GM21737 (cell line): Measurements from ENCODE around the gene GPC5.

Experiments used
- ATAC-seq: cut with Tn5 transposase; IDR thresholded peaks from one replicate; pipeline ENCODE4 v1.9.1; 2021; ENCODE audit warnings: mild to moderate bottlenecking, moderate library complexity; ENCODE audit not compliant: unreplicated experiment

GPC5 gene

GRCh38 chr13:92769046-92769445 lies 1370.6 kb downstream of the GPC5 start:
- ATAC-seq: no peak

- ATAC-seq: no peak
These were observed 1377.2 kb downstream of the GPC5 start for GRCh38 chr13:92775658-92776057.

DNA sequence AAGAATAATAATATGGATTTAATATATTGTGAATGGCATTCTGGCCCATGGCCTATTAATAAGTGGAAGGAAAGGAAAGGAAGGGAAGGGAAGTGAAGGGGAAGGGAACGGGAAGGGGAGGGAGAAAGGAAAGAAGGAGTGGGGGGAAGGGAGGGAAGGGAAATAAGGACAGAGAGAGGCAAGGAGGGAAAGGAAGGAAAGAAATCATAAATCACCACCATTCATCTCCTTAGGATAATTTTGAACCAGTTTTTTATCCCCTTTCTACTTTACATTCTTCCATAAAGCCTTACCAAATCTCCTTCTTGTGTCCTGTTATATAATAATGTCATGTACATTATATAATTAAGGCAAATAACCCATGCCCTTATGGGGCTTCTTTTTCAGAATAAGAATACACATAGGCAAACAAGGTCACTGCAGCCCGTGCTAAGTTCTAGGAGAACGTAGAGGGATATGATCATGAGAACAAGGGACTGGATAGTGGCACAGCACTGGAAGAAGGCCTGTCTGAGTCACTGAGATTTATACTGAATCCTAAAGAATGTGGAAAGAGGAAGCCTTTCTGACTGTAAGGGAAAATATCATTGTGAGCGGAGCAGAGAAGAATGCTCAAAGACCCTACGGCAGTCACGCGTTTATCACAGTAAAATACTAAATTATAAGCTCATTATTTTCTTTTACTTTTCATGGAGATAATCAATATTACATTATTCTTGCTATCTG lies 1383.7 kb downstream of the GPC5 start:
- ATAC-seq: no peak

DNA sequence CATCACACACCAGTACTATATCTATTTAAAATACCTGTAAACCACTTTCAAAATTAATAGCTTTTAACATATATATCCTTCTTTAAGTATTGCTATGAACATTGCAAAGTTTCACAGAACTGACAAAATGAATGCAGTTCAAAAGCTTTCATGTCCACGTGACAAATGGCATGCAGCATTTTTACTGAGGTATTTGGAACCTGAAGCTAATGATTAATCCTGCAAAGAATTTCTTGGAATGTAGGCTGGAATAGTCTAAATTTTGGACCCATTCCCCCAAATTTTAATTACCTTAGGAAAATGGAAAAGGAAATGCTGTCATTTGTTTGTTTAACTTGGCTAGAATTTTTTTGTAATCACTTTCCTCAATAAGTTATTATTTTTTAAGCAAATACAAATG lies 1404.4 kb downstream of the GPC5 start:
- no peak for ATAC-seq

DNA sequence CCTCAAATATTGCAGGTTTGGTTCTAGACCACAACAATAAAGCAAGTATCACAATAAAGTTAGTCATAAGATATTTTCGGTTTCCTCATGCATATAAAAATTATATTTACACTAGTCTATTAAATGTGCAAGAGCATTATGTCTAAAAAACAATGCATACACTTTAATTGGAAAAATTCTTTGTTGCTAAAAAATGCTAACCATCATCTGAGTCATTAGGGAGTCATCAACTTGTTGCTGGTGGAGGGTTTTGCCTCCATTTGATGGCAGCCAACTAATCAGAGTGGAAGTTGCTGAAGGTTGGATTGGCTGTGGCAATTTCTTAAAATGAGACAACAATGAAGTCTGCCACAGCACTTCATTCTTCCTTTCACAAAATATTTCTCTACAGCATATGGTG lies 1405.9 kb downstream of the GPC5 start:
- no peak for ATAC-seq

DNA sequence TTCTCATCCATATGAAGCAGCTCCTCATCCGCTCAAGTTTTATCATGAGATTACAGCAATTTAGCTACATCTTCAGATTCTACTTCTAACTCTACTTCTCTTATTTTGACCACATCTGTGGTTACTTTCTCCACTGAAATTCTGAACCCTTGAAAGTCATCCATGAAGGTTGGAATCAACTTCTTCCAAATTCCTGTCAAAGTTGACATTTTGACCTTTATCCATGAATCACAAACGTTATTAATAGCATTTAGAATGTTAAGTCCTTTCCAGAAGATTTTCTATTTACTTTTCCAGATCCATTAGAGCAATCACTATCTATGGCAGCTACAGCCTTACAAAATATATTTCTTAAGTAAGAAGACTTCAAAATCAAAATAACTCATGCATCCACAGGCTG lies 1406.5 kb downstream of the GPC5 start:
- no peak for ATAC-seq

GRCh38 chr13:92805766-92806165 lies 1407.3 kb downstream of the GPC5 start:
- no peak for ATAC-seq

- no peak for ATAC-seq
These were observed 1407.8 kb downstream of the GPC5 start for GRCh38 chr13:92806215-92806614.

GRCh38 chr13:92807353-92807752 lies 1408.9 kb downstream of the GPC5 start:
- ATAC-seq: no peak

- no peak for ATAC-seq
These were observed 1409.5 kb downstream of the GPC5 start for GRCh38 chr13:92807966-92808365.

DNA sequence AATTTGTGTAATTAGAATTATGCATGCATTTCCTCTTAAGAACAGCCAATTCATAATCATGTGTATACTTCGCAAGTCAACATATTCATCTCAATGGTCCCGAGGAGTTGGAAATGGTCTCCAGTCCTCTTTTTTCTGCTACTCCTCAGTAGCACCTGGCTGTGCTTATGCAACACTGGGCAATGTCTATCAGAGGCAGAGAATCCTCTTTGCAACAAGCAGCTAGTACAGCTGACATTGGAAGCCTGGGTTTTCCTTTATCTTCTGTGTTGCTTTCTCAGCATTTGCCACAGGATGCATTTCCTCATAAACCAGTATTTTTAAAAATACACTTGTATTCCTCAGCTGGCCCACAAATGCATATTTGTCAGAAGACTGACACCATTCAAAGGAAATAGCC lies 1422.9 kb downstream of the GPC5 start:
- ATAC-seq: no peak

DNA sequence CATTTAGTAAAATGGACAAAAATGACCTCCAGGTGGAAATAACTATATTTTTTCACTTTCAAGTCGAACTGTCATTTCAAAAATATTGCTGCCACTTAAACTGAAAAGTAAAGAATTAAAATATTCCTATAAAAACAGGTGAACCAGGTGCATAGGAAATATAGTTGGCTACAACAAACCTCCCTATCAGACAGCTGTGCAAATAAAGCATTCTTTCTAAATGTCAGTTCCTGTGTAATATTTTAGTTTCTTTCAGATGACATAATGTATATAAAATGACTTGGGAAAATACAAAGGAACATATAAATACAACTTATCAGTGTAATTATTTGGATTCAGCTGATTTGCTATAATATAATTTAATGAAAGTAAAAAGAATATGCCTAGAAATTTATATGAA lies 1424.6 kb downstream of the GPC5 start:
- no peak for ATAC-seq

DNA sequence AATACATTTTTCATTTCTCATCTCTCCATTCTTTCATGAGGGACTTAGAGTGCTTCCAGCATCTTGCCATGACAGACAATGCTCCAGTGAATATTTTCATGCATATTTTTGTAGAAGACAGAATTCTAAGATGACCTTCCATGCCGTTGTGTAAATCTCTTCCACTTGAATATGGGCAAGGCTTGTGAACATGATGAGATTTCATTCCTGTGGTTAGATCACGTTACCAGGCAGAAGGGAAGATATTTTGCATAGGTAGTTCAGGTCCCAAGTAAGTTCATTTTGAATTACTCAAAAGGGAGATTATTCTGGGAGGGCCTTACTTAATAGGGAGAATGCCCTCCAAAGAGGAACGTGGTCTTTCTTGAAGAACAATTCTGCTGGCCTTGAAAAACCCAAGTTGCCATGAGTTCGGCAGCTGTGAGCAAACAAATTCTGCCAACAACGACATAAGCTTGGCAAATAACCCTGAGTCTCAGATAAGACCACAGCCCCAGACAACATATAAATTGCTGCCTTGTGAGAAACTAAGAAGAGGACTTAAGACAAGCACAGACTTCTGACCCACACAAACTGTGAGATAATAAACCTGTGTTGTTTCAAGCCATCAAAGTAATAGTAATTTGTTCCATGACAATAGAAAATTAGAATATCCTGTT lies 1427.6 kb downstream of the GPC5 start:
- ATAC-seq: no peak

DNA sequence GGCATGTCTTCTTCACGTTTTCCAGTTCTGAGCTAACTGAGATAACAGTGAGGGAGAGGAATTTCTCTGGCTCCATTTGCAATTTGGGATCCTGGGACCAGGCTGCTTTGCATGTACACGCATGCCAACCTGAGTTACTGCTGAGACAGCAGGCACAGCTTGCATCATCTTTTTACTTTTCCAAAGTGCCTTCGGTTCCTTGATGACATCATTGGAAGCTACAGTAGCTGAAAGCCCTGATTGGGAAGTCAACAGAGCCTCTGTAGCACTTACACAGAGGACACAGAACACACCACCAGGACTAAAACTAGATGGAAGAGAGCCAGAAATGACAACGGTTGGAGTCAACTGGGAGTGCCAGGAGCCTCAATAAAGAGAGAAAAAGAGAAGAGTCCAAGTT lies 1429.1 kb downstream of the GPC5 start:
- ATAC-seq: no peak

DNA sequence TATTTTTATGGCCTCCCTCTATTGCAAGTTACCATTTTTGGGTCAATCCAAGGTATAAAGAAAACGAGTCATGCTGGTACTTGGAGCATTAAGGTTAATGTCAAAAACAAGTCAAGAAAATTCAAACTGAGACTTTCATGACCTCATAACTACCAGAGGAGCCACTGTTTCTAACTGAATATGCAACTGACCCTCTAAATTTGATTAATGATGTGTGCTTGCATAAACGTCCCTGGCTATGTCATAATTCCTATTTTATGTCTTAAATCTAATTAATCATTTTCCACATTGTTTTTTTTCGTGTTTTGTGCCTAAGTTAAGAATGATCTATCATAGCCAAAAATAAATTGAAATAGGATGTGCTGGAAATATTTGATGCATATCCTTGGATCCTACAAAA lies 1431.5 kb downstream of the GPC5 start:
- ATAC-seq: no peak

GRCh38 chr13:92830821-92831220 lies 1432.4 kb downstream of the GPC5 start:
- no peak for ATAC-seq

DNA sequence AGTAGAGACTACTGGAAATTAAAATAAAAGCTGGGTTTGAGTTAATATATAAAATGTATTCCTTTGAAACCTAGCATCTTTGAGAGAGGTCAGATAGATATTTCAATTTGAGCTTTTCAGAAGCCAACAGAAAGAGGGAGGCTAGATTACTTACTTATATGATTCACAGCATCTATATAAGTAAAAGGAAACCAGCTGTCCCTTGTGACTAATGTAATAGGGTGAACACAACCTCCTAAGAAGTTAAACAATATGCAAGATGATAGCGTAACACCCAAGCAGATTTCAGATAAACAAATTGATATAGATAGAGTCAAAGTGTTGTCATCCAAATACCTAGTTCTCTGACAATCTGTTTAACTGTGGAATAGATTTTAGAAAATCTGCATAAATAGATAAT lies 1434.7 kb downstream of the GPC5 start:
- no peak for ATAC-seq

DNA sequence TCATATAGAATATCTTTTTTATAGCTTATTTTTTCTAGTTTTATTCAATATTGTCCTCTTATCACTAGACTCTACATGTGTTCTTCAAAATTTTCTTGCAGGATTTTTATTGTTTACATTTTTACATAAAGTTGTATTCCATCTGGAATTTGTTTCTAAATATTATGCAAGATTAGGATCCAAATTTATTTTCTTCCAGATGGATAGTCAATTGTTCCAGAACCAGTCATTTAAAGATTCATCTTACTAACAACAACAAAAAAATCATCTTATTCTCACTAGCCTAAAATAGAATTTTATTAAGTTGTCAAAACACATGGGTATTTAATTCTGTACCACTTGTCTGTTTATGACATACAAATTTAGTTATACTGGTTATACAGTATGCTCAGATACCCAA lies 1437.8 kb downstream of the GPC5 start:
- no peak for ATAC-seq

DNA sequence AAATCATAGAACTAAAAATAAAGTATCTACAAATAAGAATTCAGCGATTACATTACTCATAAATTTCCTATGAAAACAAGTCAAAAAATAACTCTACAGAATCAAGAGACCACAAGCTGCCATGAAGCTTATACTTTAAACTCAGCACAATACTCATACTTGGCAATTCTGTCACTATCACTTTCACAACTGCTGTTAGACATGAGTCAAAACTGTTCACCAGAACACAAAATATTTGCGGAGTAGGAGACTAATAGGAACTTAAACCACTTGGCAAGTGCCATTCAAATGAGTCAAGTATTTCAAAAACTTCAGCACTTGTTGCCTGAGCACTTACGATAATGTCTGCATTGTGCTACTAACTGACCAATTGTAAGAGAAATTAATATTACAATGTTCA lies 1440.4 kb downstream of the GPC5 start:
- no peak for ATAC-seq

- ATAC-seq: no peak
These were observed 1443.7 kb downstream of the GPC5 start for GRCh38 chr13:92842145-92842544.

DNA sequence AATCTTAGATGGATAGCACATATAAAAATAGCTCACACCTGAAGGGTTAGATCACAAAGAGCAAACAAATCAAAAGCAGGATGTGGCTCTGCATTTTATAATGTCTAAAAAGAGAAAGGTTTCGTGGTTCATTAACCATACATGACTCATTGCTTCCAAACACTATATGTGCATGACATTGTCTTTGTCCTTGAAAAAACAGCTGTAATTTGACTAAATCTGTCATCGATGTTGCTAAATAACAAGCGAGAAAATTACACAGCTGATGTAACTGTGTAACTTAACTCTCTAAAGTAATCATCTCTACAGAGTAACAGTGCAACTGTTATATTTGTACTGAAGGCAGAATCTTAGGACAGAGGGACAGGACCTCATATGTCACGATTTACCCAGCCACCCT lies 1445.1 kb downstream of the GPC5 start:
- no peak for ATAC-seq

GRCh38 chr13:92849381-92849780 lies 1451.0 kb downstream of the GPC5 start:
- ATAC-seq: no peak
